Measurements from ENCODE around the gene BCOR. TPM values are rescaled to one million over a fixed set of nuclear protein-coding genes. Genes with fewer than 3 reads are reported as not detected.

The BCOR gene
- total RNA-seq, 1 experiment from 2014 or later = 35.1 TPM

DNA sequence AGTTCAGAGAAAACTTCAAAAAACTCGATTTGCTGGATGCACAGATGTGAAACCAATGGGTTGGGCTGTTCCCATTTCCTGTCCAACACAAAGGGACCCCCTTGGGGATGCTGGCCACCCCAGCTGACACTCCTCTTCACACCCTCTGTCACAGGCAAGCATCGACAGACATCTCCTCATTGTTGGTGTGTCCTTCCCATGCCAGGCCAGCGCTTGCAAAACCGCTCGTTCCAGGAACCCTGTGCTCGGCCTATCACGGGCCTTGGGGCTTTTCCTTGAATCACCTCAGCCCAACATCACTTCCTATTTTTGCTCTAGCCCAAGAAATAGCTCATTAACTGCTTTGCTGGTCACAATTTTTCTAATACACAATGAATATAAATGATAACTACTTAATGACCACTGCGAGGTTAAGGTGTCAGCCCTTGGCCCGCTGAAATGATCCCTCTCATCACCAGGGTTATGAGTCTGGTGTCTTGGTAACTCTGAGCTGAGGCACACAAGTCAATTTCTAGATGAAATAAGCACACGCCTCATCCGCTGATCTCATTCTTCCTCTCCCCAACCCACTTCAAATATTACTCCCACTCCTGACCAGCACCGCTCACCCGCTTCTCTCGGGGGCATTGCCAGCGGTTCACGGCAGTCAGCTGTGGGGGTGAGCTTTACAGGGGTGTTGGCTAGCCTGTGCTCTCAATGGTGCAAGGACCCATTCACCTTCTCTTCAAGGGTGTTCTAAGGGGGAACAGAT lies 32.3 kb downstream of the BCOR start:
- H3K4me2 ChIP-seq (ENCODE audit: low read length) = no peak overlapping the region
- H3K79me2 ChIP-seq (ENCODE audit: insufficient read depth, low read length) = peaks cover 99% of the 10 kb centered on the region
- no peak overlapping the region for H3K9ac ChIP-seq (ENCODE audit: low read length)
- no peak for TF ChIP-seq SRF (IDR thresholded peaks at IDR 0.05; ENCODE audit: low read depth)
- no peak for TF ChIP-seq ZNF274 (IDR thresholded peaks at IDR 0.05; ENCODE audit: low read depth, low read length)
- TF ChIP-seq RAD21 (IDR thresholded peaks at IDR 0.05; ENCODE audit: low read depth) = no peak
- no peak for TF ChIP-seq EZH2phosphoT487 (IDR thresholded peaks at IDR 0.05; ENCODE audit: borderline replicate concordance)
- TF ChIP-seq EGR1 (IDR thresholded peaks at IDR 0.05; ENCODE audit: low read depth) = no peak
- TF ChIP-seq SIN3A (IDR thresholded peaks at IDR 0.05; ENCODE audit: low read depth) = no peak
- no peak for TF ChIP-seq SP1 (IDR thresholded peaks at IDR 0.05; ENCODE audit: low read depth)
- TF ChIP-seq, protein P1, sequence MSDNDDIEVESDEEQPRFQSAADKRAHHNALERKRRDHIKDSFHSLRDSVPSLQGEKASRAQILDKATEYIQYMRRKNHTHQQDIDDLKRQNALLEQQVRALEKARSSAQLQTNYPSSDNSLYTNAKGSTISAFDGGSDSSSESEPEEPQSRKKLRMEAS (IDR thresholded peaks at IDR 0.05) = no peak
- no peak for TF ChIP-seq POLR2A (IDR thresholded peaks at IDR 0.05; ENCODE audit: borderline replicate concordance, extremely low read depth, insufficient read depth, insufficient read length)
- TF ChIP-seq EZH2 (IDR thresholded peaks at IDR 0.05) = no peak
- no peak for TF ChIP-seq JUND (IDR thresholded peaks at IDR 0.05)
- TF ChIP-seq ZFX (IDR thresholded peaks at IDR 0.05) = no peak
- TF ChIP-seq POLR2AphosphoS5 (IDR thresholded peaks at IDR 0.05; ENCODE audit: low read depth, low read length) = no peak
- H3K9me3 ChIP-seq (ENCODE audit: control insufficient read depth in 1 of 2, insufficient read depth in 1 of 2, low read depth in 1 of 2, low read length in 2 of 2) = no peaks in the 10 kb centered on the region
- peaks cover 8% of the 10 kb centered on the region; the same call in 1 of the 2 replicates for H4K20me1 ChIP-seq (ENCODE audit: insufficient read depth)
- peaks cover 4 to 26% of the 10 kb centered on the region in 2 experiments; a peak in 3 of 4 replicates for H3K36me3 ChIP-seq (ENCODE audit: control insufficient read depth in 1 of 2, insufficient read depth in 2 of 2, low read length in 2 of 2)
- no peak overlapping the region for H2AFZ ChIP-seq (ENCODE audit: low read depth, low read length, poor library complexity, severe bottlenecking)
- no peak overlapping the region for H3K27ac ChIP-seq (ENCODE audit: low read depth, low read length)
- intact Hi-C loops (cut with micrococcal nuclease) = no loop called here
- ChIA-PET RAD21 (ENCODE audit: low non-redundant PET in 1 of 2, low total read pairs in 2 of 2, uncharacterized antibody in 2 of 2, unreplicated experiment in 2 of 2) (no interaction called here), POLR2A (no interaction called here), CTCF (no interaction called here)
- no TSS peak for BruUV-seq (replicated peaks)
- no peaks in the 10 kb centered on the region for H3K27me3 ChIP-seq (ENCODE audit: insufficient read depth, low read length)
- no peak for DNase-seq (ENCODE audit: low read depth, low spot score)
- ATAC-seq = no peak
- H3K4me1 ChIP-seq (ENCODE audit: control insufficient read depth in 1 of 2, insufficient read depth in 2 of 2, low read length in 2 of 2) = no peaks in the 10 kb centered on the region
- no peaks in the 10 kb centered on the region for H3K9me2 ChIP-seq (ENCODE audit: insufficient read depth)
- no peak overlapping the region for H3K4me3 ChIP-seq (replicated peaks in 1 of 2; ENCODE audit: low read depth in 1 of 2, low read length in 2 of 2)
